Esophagus squamous epithelium (tissue), 5 donors: Measurements from ENCODE around the gene ZIK1. TPM values are rescaled to one million over a fixed set of nuclear protein-coding genes. Genes with fewer than 3 reads are reported as not detected.
A peak's percentile ranks its signal among the peaks of the same experiment; 100 is the strongest.

ENCODE experiments used
- DNase-seq: peaks from one replicate; lab custom pipeline; 2025; lab: John Stamatoyannopoulos, UW
- H3K27ac ChIP-seq, 4 donors: fragments of 200-600 bp; sonication (generic); one replicate each; pipeline ENCODE4 v1.5.1; 2016 to 2019; ENCODE audit warnings: mild to moderate bottlenecking in 1 of 4
- H3K27me3 ChIP-seq, 4 donors: fragments of 200-600 bp; sonication (generic); 1 replicate in 3 of 4; 2 replicates in 1 of 4; pipeline versions ENCODE4 v1.5.1 to v1.6.0; 2017 to 2021; ENCODE audit warnings: antibody characterized with exemption in 1 of 4
- H3K36me3 ChIP-seq, 3 donors: fragments of 200-600 bp; sonication (generic); one replicate each; pipeline ENCODE4 v1.5.1; 2016 to 2019
- H3K4me1 ChIP-seq, 3 donors: fragments of 200-600 bp; sonication (generic); one replicate each; pipeline ENCODE4 v1.5.1; 2017 to 2019
- H3K4me3 ChIP-seq, 4 donors: fragments of 200-600 bp; sonication (generic); 1 replicate in 3 of 4; 2 replicates in 1 of 4; pipeline ENCODE4 v1.5.1; 2016 to 2019; ENCODE audit warnings: mild to moderate bottlenecking in 2 of 4, moderate library complexity in 1 of 4
- H3K9me3 ChIP-seq, 3 donors: fragments of 200-600 bp; sonication (generic); one replicate each; pipeline ENCODE4 v1.5.1; 2016 to 2019
- CTCF ChIP-seq, 6 experiments: fragments of 450-650 bp in 4 of 6; fragments of 200-600 bp in 2 of 6; sonication (generic) in 2 of 6; IDR thresholded peaks; one replicate each; pipeline ENCODE4 v1.5.1; 2016 to 2019; ENCODE audit warnings: antibody characterized with exemption in 6 of 6, mild to moderate bottlenecking in 4 of 6, moderate library complexity in 4 of 6
- POLR2A ChIP-seq, 4 donors: fragments of 450-650 bp; IDR thresholded peaks; one replicate each; pipeline ENCODE4 v1.6.1; 2017; ENCODE audit warnings: antibody characterized with exemption in 4 of 4, mild to moderate bottlenecking in 4 of 4, moderate library complexity in 3 of 4
- WGBS, 2 donors: methylation state at CpG; one replicate each; pipeline ENCODE4 v1.1.5; 2018; 5-methylcytosine and 5-hydroxymethylcytosine counted together
- intact Hi-C: fragments of 100-400 bp; cut with DNase I; formaldehyde crosslinking; loops from one replicate; pipeline ENCODE4 v1.15.0; 2022
- total RNA-seq, 4 donors: library from RNA; depleted of rRNA; stranded (reverse); fragments of >200 nt; gene quantifications; one replicate each; pipeline ENCODE4 v1.1.0, GENCODE V29; 2016
- donor health status: DM: yes; HTN: yes; CAD: no.

The ZIK1 gene
- total RNA-seq, 4 donors from 2014 or later: 0.38 to 4.6 (median 3.1) TPM

GRCh38 chr19:57576661-57577060, 7.3 kb upstream of the ZIK1 start:
- H3K4me3 ChIP-seq: no peak overlapping the region
- intact Hi-C loops: no loop called here
- DNase-seq: no peak
- H3K9me3 ChIP-seq: peaks cover 0 to 66% (median 57%) of the 10 kb centered on the region in 3 donors
- peaks cover 6 to 17% (median 13%) of the 10 kb centered on the region in 3 donors for H3K4me1 ChIP-seq
- H3K36me3 ChIP-seq: peaks cover 32 to 57% (median 35%) of the 10 kb centered on the region in 3 donors
- H3K27ac ChIP-seq: no peak overlapping the region
- H3K27me3 ChIP-seq: no peaks in the 10 kb centered on the region
- no peak for TF ChIP-seq POLR2A (IDR thresholded peaks at IDR 0.05)
- no peak for TF ChIP-seq CTCF (IDR thresholded peaks at IDR 0.05)

- 0 to 1% methylated on average over 10 to 16 of the region's 62 CpGs for whole genome bisulfite sequencing, 2 donors
- Histone ChIP-seq H3K36me3 (peaks cover 22 to 37% (median 22%) of the 10 kb centered on the region in 3 donors), H3K9me3 (peaks cover 0 to 66% (median 47%) of the 10 kb centered on the region in 3 donors), H3K27me3 (no peaks in the 10 kb centered on the region), H3K4me3 (peak within 1 kb of the TSS; percentile 59 to 92 (median 78)), H3K27ac (peak within 1 kb of the TSS; percentile 78 to 91 (median 81)), H3K4me1 (peaks cover 13 to 24% (median 20%) of the 10 kb centered on the region in 3 donors)
- TF ChIP-seq CTCF (IDR thresholded peaks at IDR 0.05) (peak in 1 of 6 experiments; percentile 24), POLR2A (IDR thresholded peaks at IDR 0.05) (peak in 1 of 4 donors; percentile 23)
- DNase-seq: peak; percentile 88
- intact Hi-C loops: no loop called here
Measured at GRCh38 chr19:57578487-57579205, 5.3 kb upstream of the ZIK1 start, which contains the start of gene ZNF416. TSS of gene ZNF416 (minus strand) at chr19:57578911. CDS start at chr19:57578704, 207 bp downstream.

- H3K27me3 ChIP-seq: no peaks in the 10 kb centered on the region
- H3K36me3 ChIP-seq: peaks cover 0 to 11% (median 0%) of the 10 kb centered on the region in 3 donors
- H3K27ac ChIP-seq: no peak overlapping the region
- WGBS, 2 donors: 47% methylated on average over 16 of the region's 21 CpGs; no CpG with 5 or more reads in 1 of the 2 donors
- DNase-seq: no peak
- H3K4me1 ChIP-seq: peaks cover 13 to 29% (median 19%) of the 10 kb centered on the region in 3 donors
- H3K4me3 ChIP-seq: peak overlapping the region; percentile 36 to 74 (median 62)
- H3K9me3 ChIP-seq: peaks cover 0 to 64% (median 19%) of the 10 kb centered on the region in 3 donors
- intact Hi-C loops: no loop called here
- TF ChIP-seq CTCF (IDR thresholded peaks at IDR 0.05) (no peak), POLR2A (IDR thresholded peaks at IDR 0.05) (no peak)
Measured at GRCh38 chr19:57583104-57583520, 833 bp upstream of the ZIK1 start.

- WGBS, 2 donors: 70 to 88% methylated on average over 1 of the region's 1 CpG
- Histone ChIP-seq H3K27me3 (no peaks in the 10 kb centered on the region), H3K4me1 (peaks cover 12 to 22% (median 13%) of the 10 kb centered on the region in 3 donors), H3K36me3 (peaks cover 6 to 46% (median 11%) of the 10 kb centered on the region in 3 donors), H3K9me3 (peaks cover 0 to 98% (median 63%) of the 10 kb centered on the region in 3 donors), H3K27ac (no peak overlapping the region), H3K4me3 (no peak overlapping the region)
- intact Hi-C loops: no loop called here
- no peak for DNase-seq
- no peak for TF ChIP-seq POLR2A (IDR thresholded peaks at IDR 0.05)
- no peak for TF ChIP-seq CTCF (IDR thresholded peaks at IDR 0.05)
Measured at GRCh38 chr19:57587529-57587928, 3.6 kb downstream of the ZIK1 start.

GRCh38 chr19:57599377-57599760, 15.4 kb downstream of the ZIK1 start:
- WGBS, 2 donors: 54 to 59% methylated on average over 8 of the region's 8 CpGs
- no peak for DNase-seq
- TF ChIP-seq CTCF (IDR thresholded peaks at IDR 0.05) (no peak), POLR2A (IDR thresholded peaks at IDR 0.05) (no peak)

More at GRCh38 chr19:57599377-57599760, 15.4 kb downstream of the ZIK1 start:
- H3K9me3 ChIP-seq: peaks cover 0 to 40% (median 16%) of the 10 kb centered on the region in 3 donors
- H3K4me1 ChIP-seq: peaks cover 10 to 15% (median 11%) of the 10 kb centered on the region in 3 donors
- H3K4me3 ChIP-seq: peak overlapping the region; percentile 81 to 95 (median 88)
- no peaks in the 10 kb centered on the region for H3K27me3 ChIP-seq
- peak overlapping the region in 3 of 4 donors; percentile 19 to 62 (median 61) for H3K27ac ChIP-seq
- H3K36me3 ChIP-seq: peaks cover 0 to 25% (median 4%) of the 10 kb centered on the region in 3 donors
- intact Hi-C loops: no loop called here
